ENCODE measurements around the gene HECTD4. TPM values are rescaled to one million over a fixed set of nuclear protein-coding genes. Genes with fewer than 3 reads are reported as not detected.

Gene HECTD4
- total RNA-seq, 1 experiment from 2014 or later: 54.5 TPM

DNA sequence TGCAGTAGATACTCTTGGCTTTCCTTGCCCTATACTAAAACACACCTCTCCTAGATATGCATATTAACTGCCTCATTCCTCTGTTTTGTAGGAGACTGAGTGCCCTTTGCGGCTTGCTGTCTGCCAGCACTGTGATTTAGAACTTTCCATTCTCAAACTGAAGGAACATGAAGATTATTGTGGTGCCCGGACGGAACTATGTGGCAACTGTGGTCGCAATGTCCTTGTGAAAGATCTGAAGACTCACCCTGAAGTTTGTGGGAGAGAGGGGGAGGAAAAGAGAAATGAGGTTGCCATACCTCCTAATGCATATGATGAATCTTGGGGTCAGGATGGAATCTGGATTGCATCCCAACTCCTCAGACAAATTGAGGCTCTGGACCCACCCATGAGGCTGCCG, 241.5 kb downstream of the HECTD4 start:
- no peaks in the 10 kb centered on the region for H3K4me1 Mint-ChIP-seq (ENCODE audit: low read depth, unreplicated experiment)
- no peak for TF ChIP-seq CTCF (IDR thresholded peaks at IDR 0.05; ENCODE audit: insufficient read depth in 1 of 2, low read depth in 1 of 2, low read length in 1 of 2, severe bottlenecking in 1 of 2, unreplicated experiment in 1 of 2)
- Histone ChIP-seq H3K4me3 (ENCODE audit: low read depth, low read length) (no peak overlapping the region), H3K9me3 (no peaks in the 10 kb centered on the region), H3K36me3 (ENCODE audit: control insufficient read depth, insufficient read depth, low read length) (no peaks in the 10 kb centered on the region; the same call in 1 of the 2 replicates), H3K4me1 (no peaks in the 10 kb centered on the region), H3K27me3 (replicated peaks; ENCODE audit: control insufficient read depth, insufficient read depth, low read length) (no peaks in the 10 kb centered on the region)
- peak in 1 of 2 experiments; percentile 4 for DNase-seq
- no peak overlapping the region for H3K4me3 Mint-ChIP-seq (ENCODE audit: unreplicated experiment)
- H3K36me3 Mint-ChIP-seq (ENCODE audit: insufficient read depth, unreplicated experiment): peaks cover 60% of the 10 kb centered on the region
- no peak overlapping the region for H3K27ac Mint-ChIP-seq (ENCODE audit: unreplicated experiment)
- no peaks in the 10 kb centered on the region for H3K9me3 Mint-ChIP-seq (ENCODE audit: unreplicated experiment)
- no TSS peak for BruUV-seq (replicated peaks)
- ChIA-PET CTCF (no interaction called here), POLR2A (interaction anchor here (0.8 kb wide), 1 partner anchor 33 kb away, joined by 3 read pairs; no protein-coding TSS in a partner anchor)
- H3K27me3 Mint-ChIP-seq (ENCODE audit: insufficient read depth, unreplicated experiment): no peaks in the 10 kb centered on the region
- intact Hi-C loops (cut with micrococcal nuclease; ENCODE audit: unreplicated experiment): no loop called here

DNA sequence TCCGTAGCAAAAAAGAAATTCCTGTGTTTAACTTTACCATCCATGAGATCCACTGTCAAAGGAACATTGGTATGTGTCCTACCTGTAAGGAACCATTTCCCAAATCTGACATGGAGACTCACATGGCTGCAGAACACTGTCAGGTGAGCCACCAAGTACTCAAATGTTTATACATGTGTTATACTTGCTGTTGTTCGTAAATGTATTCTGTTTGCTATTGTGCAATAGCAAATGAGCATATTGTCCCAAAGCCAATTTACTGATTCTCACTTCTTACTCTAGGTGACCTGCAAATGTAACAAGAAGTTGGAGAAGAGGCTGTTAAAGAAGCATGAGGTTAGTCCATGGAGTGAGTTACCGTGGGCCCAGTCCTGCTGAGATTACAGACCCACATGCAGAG, 247.5 kb downstream of the HECTD4 start:
- Mint-ChIP-seq H3K27me3 (ENCODE audit: insufficient read depth, unreplicated experiment) (no peaks in the 10 kb centered on the region), H3K4me3 (ENCODE audit: unreplicated experiment) (no peak overlapping the region), H3K9me3 (ENCODE audit: unreplicated experiment) (no peaks in the 10 kb centered on the region), H3K4me1 (ENCODE audit: low read depth, unreplicated experiment) (no peaks in the 10 kb centered on the region), H3K36me3 (ENCODE audit: insufficient read depth, unreplicated experiment) (peaks cover 18% of the 10 kb centered on the region), H3K27ac (ENCODE audit: unreplicated experiment) (no peak overlapping the region)
- Histone ChIP-seq H3K36me3 (ENCODE audit: control insufficient read depth, insufficient read depth, low read length) (no peaks in the 10 kb centered on the region; the same call in 1 of the 2 replicates), H3K4me1 (0 out of 2 replicates have a peak, but pooled peaks cover 4% of the 10 kb centered on the region), H3K27me3 (replicated peaks; ENCODE audit: control insufficient read depth, insufficient read depth, low read length) (no peaks in the 10 kb centered on the region), H3K4me3 (ENCODE audit: low read depth, low read length) (no peak overlapping the region), H3K9me3 (no peaks in the 10 kb centered on the region)
- CTCF ChIA-PET: no interaction called here
- intact Hi-C loops (cut with micrococcal nuclease; ENCODE audit: unreplicated experiment): no loop called here
- POLR2A ChIA-PET: no interaction called here
- no TSS peak for BruUV-seq (replicated peaks)
- TF ChIP-seq CTCF (IDR thresholded peaks at IDR 0.05; ENCODE audit: insufficient read depth in 1 of 2, low read depth in 1 of 2, low read length in 1 of 2, severe bottlenecking in 1 of 2, unreplicated experiment in 1 of 2): no peak
- no peak for DNase-seq

GRCh38 chr12:112133418-112133817, 248.8 kb downstream of the HECTD4 start:
- H3K4me3 ChIP-seq (ENCODE audit: low read depth, low read length): no peak overlapping the region
- intact Hi-C loops (cut with micrococcal nuclease; ENCODE audit: unreplicated experiment): no loop called here
- Mint-ChIP-seq H3K4me3 (ENCODE audit: unreplicated experiment) (no peak overlapping the region), H3K4me1 (ENCODE audit: low read depth, unreplicated experiment) (no peaks in the 10 kb centered on the region), H3K36me3 (ENCODE audit: insufficient read depth, unreplicated experiment) (peaks cover 18% of the 10 kb centered on the region), H3K27me3 (ENCODE audit: insufficient read depth, unreplicated experiment) (no peaks in the 10 kb centered on the region), H3K9me3 (ENCODE audit: unreplicated experiment) (no peaks in the 10 kb centered on the region), H3K27ac (ENCODE audit: unreplicated experiment) (no peak overlapping the region)
- no peaks in the 10 kb centered on the region for H3K27me3 ChIP-seq (replicated peaks; ENCODE audit: control insufficient read depth, insufficient read depth, low read length)
- ChIA-PET CTCF (interaction anchor here (0.6 to 1.4 kb wide), 2 partner anchors 21 to 65 kb away, joined by 4 to 5 read pairs; no protein-coding TSS in a partner anchor), POLR2A (interaction anchor here (0.6 kb wide), 1 partner anchor 8 kb away, joined by 3 read pairs; no protein-coding TSS in a partner anchor)
- no peaks in the 10 kb centered on the region for H3K9me3 ChIP-seq
- BruUV-seq (replicated peaks): no TSS peak
- DNase-seq: no peak
- H3K4me1 ChIP-seq: 0 out of 2 replicates have a peak, but pooled peaks cover 4% of the 10 kb centered on the region
- no peak for TF ChIP-seq CTCF (IDR thresholded peaks at IDR 0.05; ENCODE audit: insufficient read depth in 1 of 2, low read depth in 1 of 2, low read length in 1 of 2, severe bottlenecking in 1 of 2, unreplicated experiment in 1 of 2)
- H3K36me3 ChIP-seq (ENCODE audit: control insufficient read depth, insufficient read depth, low read length): no peaks in the 10 kb centered on the region

All from Caco-2 (cell line).